CD1c-positive myeloid dendritic cell (primary cell): ENCODE results near the gene DDHD1.

Source experiments
- DNase-seq: peaks from one replicate; pipeline ENCODE4 v3.0.0-alpha.2; 2016; ENCODE audit errors: extremely low spot score

DDHD1 gene

DNA sequence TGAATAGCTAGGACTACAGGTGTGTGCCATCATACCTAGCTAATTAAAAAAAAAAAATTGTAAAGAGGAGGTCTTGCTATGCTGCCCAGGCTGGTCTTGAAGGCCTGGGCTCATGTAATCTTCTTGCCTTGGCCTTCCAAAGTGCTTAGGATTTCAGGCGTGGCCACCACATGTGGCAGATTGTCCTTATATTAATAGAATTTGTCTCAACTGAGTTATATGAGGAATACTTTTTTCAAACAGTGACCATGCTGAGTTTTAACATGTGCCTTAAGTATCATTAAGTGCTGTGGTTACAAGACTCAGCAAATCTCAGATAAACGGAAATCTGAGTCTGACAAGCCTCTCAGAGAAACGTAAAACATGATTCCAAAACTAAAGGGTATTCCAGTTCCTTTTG is 119.1 kb downstream of the DDHD1 start:
- DNase-seq = no peak

DNA sequence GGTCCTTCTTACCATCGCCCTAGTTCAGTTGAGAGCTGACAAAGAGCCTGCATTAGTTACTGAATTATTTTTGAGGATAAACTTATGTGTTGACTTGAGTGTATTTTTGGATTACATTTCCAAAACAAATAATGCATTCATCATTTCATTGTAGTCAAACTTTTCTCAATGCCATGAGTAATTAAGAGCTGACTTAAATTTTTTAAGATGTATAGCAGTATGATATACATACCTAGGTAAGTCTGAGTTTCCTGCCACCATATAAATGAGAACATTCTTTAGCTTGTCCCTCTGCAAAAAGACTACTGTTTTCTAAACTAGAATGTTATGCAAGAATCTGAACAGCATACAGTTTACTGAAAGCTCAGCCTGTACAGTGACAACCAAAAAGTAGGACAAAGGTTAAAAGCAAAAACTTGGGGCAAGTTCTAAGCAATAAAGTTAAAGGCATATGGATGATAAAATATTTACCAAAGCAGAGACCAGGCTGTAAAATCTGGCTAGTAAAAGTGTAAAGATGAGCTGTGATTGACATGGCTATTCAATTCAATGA is 120.2 kb downstream of the DDHD1 start:
- no peak for DNase-seq

DNA sequence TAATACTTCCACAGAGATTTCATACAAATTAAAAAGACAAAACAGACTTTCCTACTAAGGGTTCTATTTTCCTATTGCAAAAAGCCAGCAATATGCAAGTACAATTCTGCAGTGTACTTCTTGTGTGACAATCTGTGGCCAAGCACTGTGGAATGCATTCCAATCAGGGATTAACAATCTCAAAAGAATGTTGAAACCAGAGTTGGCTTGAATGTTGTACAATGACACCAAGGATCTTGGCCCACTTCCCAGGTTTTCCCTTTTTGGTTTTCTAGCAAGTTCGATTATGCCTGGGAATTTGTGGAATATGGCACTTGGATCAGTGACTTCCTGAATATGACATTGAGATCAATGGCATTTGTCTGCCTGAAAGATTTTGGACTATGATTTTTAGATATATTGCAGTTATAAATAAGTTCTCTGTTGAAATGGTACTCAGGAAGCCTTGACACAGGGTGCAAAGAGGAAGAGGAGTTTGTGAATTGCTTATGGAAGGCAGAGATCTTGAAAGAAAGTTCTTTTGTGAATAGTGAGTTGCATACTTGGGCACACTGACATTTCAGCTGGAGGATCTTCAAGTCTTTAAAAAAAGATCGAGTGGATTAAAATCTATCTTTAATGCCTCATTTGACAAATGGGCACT is 120.8 kb downstream of the DDHD1 start:
- DNase-seq = no peak

DNA sequence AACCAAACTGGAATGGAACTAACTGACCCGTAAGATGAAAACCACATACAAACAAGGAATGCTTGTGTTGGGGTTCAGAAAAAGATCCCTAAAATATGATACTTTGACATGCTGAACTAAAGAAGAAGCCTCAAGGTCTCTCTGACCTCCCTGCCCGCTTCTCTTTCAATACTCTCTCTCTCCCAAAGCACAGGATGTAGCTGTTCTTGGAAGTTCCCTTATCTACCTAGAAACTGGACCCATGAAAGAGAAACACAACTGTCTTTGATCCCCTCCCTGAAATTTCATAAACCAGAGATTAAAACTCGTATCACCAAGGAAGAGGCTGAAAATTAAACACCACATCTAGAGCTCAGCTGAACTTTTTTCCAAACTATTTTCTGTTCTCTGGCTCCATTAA is 125.6 kb downstream of the DDHD1 start:
- no peak for DNase-seq

DNA sequence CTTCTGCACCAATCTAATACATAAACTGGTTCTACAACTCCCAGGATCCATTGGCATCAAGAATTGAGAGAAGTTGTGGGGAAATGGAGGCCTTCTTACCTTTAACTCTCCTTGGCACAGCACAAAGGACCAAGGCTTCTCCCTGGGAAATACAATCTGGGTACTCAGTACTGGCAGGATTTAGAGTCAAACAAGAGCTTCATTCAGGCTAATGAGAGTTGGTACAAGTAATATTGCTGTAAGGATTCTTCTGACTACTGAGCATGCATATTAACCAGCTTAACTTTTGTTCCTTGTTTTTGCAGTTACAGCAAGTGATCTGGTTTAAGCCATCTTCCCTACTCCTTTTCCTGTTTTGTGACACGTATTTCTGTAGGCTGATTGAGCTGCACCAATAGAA is 126.1 kb downstream of the DDHD1 start:
- no peak for DNase-seq

DNA sequence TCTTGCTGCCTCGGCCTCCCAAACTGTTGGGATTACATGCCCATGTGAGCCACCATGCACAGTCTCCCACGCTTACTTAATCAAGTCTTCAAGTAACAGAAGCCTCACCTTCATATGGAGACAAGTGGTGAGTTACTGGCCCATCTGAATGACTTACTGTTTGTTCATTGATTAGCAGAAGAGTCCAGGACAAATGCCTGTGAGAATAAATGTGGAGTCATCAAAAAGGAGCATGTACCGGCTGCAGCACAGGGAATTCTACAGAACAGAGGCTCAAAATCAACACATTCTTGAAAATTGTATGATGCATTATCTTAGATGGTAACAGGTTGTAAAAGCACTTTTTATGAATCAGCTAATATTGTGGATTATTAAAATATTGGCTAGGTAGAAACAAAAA is 129.8 kb downstream of the DDHD1 start:
- DNase-seq = no peak

DNA sequence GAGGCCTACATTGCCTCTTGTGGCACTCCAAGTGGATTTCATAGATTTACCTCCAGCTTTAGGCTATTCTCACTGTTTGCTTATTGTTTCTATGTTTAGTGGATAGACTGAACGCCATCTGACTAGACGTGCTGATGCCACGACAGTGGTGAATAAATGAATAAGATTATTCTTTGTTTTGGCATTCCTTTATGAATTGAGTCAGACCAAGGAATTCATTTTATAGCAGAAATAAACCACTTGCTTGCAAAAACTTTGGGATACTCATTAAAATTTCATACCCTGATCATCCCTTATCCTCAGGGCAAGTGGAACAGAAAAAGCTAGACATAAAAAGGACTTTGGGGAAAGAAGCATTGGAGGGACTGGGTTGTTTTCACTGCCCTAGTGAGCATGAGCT is 130.5 kb downstream of the DDHD1 start:
- DNase-seq = no peak

DNA sequence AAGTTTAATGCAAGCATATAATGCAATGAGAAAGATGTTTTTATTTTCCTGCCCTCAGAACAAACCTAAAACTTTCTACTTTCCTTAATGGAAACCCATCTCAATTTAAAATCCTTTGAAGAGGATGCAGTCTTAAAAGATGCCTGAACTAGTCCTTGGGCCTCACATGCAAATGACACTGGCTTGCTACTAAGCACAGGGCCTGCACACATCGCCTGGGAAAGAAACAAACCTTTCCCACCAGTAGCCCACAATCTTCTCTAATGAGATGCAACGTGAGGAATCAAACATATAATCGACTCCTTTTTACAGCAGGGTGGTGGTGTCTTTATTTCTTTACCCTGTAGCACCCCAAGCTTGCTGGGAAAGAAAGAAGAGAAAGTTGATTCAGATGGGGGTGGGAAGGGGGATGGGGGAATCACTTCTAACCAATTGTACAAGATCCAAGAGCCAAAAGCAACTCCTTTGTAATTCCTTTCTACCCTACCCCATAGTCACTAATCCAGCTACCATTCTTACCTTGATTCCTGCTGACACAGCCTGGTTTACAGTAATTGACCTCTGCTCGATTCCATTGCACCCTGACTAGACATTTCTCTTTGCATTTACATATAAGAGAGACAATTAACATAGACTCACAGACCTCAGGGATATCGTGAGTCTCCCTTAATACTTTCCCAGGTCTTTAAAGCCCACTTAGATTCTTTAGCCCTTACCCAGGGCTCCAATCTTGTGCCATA is 132.8 kb downstream of the DDHD1 start:
- DNase-seq = no peak

DNA sequence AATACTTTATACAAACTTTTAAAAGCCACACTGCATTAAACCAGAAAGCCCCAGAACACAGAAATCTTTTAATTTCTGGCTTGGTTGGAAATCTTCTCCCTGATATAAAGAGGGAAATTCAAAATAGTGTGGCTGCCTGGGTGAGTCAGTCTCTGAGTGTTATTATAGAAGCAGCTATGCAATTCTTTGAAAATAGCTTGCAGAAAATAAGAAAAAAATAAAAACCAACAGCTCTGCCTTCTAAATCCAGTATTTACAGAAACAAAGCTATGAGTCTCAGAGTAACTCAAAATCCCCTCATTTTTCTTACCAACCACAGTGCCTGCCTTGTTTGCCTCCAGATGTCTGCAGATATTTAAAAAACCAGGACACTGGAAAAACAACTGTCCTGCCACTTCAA is 133.7 kb downstream of the DDHD1 start:
- no peak for DNase-seq

DNA sequence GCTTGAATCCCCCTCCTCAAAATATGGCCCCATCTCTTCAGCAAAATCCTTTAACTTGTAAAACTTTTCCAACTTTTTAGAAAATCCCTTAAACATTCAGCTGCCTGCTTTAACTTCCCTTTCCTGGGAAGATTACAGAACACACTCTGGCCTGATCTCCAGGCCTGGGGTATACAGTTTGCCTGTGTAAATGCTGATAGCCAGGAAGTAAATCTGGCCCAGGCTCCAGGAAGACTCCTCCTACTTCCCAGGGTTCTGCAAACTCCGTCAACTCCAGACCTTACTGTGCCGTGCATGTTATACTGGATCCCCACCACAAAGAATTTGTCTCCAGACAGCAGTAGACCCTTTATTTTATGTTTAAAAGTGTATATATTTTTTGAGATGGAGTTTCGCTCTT is 135.3 kb downstream of the DDHD1 start:
- DNase-seq = no peak

DNA sequence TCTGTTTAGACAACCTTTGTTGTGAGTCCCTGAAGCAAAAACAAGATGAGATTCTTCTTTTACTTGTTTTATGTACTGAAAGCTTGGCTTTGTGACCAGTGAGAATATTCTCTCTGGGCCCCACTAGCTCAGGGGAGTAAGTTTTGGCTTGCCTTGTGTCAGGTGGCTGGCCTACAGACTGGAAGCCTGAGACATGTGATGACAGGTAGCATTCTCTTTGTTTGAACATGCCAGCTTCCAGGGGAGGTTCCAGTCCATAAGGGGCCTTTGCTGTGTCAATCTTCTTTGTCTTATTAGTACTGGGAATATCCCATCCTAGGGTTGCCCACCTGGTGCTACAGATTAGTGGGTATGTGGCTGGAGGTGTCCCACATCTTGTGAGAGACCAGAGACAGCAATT is 136.2 kb downstream of the DDHD1 start:
- DNase-seq = no peak

DNA sequence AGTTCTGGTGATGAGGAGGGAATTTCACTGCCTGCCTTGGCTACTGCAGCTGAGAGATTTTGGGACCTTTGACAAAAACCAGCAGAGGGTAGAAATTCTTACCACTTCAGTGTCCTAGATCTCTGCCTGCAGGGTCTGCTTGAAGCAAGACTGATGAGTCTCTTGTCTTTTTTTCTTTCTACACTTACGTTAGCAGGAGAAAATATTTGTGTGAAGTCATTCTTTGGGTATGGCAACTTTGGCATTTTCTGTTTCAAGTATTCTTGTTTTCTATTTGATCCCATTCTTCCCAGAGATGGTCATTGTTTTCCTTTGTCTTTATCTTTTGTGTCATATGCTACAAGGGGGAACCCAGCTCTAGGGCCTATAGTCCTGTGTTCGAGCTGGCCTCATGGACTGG is 136.6 kb downstream of the DDHD1 start:
- DNase-seq = no peak

DNA sequence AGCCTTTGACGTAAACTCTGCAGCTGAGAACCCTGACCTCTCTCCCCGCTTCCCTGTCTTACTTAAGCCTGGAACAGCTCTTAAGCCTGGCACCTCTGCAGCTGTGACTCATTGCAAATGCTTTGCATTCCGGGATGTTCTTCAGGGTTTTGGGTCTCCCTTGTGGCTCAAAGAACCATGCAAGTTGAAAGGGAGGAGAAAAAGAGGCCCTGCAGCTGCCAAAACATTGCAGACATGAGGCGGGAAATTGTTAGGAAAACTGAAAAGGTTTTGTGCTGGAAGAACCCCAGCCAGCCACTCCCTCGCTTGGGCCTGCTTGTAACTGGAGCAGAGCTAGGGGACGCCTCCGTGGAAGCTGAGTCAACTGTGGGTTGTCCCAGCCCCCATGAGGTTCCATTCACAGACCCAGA is 142.1 kb downstream of the DDHD1 start:
- no peak for DNase-seq

DNA sequence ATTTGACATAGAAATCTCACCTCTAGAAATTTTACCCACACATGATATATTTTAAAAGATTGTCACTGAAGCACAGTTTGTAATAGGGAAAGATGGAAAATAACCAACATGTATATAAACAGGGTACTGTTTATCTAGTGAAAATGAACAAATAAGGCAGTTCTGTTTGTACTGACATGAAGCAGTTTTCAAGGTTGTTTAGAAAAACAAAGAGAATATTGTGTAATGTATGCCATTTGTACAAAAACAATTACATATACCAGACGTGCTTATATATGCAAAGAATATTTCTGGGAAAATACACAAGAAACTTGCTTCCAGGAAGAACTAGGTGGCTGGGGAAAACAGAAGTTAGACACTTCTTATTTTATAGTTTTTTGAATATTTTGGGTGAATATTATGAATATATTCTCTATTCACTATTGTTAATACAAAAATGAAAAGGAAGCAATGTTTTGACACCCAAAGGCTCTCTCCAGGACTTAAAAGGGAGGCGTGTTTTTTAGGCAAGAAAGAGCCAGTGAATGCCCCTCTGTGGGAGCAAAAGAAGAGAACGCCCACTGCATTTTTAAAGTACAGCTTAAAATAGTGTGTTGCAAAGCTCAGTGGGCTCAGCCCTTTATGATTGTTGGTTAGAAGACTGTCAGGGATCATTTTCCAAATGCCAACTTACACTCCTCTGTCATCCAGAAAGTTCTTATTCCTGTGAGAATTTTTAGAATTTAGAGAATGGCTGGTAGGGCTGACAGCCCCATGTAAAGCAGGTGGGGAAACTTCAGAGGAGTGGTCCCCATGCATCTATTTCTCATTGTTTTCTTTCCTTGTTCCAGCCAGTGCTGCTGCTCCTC is 142.7 kb downstream of the DDHD1 start:
- no peak for DNase-seq

DNA sequence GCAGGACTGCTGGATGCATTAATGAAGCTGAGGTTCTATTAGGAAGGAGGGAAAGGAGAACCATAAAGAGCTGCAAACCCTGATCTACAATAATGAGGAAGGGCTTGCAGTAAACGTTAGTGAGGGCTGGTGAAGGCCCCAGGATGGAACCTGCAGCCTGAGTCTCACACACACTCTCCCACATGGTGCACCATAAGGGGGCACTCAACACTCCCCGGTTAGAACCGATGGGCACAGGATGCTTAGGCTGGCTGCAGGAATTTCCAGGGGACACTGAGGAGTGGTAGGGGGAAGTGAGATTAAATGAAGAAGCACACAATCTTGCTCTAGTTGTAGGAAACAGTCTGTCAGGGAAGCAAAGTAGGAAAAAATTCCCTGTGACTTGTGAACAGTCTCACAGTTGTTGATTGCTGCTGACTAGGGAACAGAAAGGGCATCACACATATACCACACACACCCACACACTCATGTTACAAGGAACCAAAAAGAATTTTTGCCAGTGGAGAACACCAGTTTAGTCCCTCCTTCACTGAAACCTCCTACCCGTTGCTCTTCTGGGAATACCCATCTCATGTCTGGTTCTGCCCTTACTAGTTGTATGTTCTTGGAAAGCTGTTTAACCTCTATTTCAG is 146.1 kb downstream of the DDHD1 start:
- no peak for DNase-seq

DNA sequence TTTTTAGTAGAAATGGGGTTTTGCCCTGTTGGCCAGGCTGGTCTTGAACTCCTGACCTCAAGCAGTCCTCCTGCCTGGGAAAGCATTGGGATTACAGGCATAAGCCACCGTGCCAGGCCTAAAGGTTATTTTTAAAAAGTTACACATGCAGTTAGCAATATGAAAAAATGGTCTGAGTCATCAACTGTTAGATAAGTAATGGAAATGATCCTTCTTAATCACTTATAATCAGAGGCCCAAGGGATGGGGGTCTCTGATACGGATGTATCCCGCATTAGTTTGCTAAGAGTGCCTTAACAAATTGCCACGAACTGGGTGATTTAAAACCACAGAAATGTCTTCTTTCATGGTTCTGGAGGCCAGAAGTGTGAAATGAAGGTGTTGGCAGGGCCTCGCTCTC is 148.1 kb downstream of the DDHD1 start:
- no peak for DNase-seq

DNA sequence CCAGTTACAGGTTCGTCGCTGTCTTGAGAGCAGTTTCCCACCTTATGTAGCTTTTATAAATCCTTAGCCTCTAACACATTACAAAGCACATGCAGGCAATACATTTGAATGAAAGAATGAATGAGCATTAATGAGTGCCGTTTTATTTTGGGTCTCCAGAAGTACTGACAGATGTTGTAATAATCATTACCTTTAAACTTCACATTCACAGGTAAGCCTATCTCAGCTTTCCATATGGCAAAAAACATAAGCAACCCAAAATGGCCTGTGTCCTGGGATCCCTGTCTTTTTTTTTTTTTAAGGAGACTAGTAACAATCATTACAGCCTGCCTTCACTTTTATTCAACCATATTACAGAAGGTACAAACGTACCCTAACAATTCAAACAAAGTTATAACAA is 149.3 kb downstream of the DDHD1 start:
- no peak for DNase-seq

DNA sequence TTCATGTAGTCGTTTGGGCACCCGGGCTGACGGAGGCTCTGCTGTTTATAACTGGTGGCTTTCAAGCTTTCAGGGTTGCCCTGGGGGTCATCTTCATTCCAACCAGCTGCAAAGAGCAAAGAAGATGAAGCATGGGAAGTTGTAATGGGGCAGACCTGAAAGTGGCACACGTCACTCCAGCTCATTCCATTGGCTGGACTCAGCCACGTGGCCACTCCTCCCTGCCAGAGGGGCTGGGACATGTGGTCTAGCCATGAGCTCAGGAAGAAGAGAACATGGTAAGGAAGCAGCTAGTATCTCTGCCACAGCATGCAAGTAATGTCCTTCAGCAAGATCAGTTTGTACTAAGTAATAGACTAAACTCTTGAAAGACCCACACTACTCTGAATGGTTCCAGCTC is 150.5 kb downstream of the DDHD1 start:
- DNase-seq = no peak

DNA sequence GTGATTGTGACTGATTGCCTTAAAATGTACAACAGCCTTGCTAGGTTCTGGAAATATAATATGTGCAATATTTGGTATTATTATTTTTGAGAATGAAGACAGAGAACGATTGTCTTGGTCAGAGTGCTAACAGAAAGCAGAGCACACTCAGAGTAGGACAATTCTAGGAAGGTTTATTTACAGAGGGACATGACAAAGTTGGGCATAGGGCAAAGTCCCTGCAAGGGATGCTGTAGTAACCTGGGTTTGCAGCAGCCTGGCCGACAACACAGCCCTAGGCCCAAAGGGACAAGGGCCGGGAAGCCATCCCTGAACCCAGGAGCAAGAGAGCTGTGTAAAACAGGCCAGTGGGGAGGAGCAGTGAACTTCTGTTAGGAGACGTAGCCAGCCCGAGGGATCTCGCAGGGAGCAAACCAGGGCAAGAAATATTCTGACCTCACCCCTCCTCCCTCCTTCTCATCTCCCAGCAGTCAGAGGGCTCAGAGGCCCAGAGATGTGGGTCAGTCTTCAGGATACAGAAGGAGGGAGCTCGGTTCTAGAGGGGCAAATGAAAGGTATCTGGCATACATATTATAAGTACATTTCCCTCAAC is 151.2 kb downstream of the DDHD1 start:
- no peak for DNase-seq

DNA sequence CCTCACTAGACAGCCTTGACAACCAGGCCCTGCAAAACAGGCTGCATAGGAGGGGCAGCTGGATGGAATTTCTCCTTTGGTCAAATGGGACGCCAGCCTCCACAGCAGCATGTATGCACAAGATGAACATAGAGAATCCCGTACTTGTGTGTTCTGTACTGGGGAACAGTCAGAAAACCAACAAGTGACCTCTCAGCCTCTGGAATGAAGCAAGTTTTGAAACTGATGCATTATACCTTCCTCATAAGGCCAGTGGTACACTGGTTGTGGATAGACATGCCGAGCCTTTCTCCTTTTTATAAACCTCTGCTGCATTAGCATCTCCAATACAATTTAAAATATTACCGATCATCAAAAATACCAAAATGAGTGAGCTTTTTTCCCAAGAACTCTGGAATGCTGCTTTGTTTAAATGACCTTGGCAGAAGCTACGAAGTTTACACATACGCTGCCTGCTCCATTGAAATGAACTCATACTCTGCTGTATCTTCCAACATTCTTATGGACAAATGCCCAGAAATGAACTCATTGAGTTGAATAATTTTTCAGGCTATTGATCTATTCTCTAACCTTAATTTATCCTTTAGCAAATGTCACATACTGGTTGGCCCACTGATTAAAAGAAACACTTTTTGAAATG is 154.6 kb downstream of the DDHD1 start:
- DNase-seq = no peak

DNA sequence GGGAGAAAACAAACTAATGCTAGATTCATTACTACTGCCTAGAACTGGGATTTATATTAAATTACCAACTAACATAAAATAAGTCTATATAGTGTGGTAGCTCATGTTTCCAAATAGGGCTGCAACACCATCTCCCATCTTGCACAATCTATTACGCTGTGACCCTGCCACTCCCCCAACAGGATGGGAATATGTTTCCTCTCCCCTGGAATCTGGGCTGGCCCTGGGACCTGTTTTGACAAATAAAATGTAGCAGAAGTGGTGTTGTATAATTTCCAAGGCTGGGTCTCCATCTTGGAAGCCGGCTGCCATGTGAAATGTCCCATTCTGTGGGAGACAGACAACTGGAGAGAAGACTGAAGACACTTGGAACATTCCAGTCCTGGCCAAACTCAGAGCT is 156.6 kb downstream of the DDHD1 start:
- no peak for DNase-seq
